Pancreas (tissue), 10 donors: ENCODE data around the gene LTBP2. TPM values are rescaled to one million over a fixed set of nuclear protein-coding genes. Genes with fewer than 3 reads are reported as not detected.

Experiments used
- ATAC-seq, 4 donors: fragments of 200-7000 bp; cut with Tn5 transposase; one replicate each; pipeline versions ENCODE4 v1.8.0 to v1.9.1; 2020; ENCODE audit warnings: mild to moderate bottlenecking in 4 of 4, moderate library complexity in 4 of 4
- DNase-seq, 6 donors: peaks; one replicate each; pipeline ENCODE4 v3.0.0-alpha.2; 2020
- FAIRE-seq: peaks from 2 replicates; lab custom pipeline; 2012; peaks lifted over from hg19 to GRCh38; lab: Jason Lieb, UNC
- H3K27ac ChIP-seq, 4 donors: fragments of 200-600 bp; sonication (generic); 1 replicate in 3 of 4; 2 replicates in 1 of 4; pipeline versions ENCODE4 v1.5.0 to v1.8.0; 2020
- H3K27me3 ChIP-seq, 4 donors: fragments of 200-600 bp; one replicate each; pipeline ENCODE4 v1.8.0; 2021
- H3K36me3 ChIP-seq, 3 donors: fragments of 200-600 bp; sonication (generic) in 1 of 3; one replicate each; pipeline versions ENCODE4 v1.5.0 to v1.8.0; 2020 to 2021
- H3K4me1 ChIP-seq, 3 donors: fragments of 200-600 bp; one replicate each; pipeline ENCODE4 v1.8.0; 2021
- H3K4me3 ChIP-seq, 4 donors: fragments of 200-600 bp; sonication (generic) in 2 of 4; one replicate each; pipeline versions ENCODE4 v1.5.0 to v1.8.0; 2020 to 2021
- H3K9me3 ChIP-seq, 4 donors: fragments of 200-600 bp; one replicate each; pipeline ENCODE4 v1.8.0; 2021
- WGBS, 2 donors: extraction: QIAGEN DNeasy Blood & Tissue Kit; methylation state at CpG; one replicate each; pipeline ENCODE4 v1.1.7; 2013; 5-methylcytosine and 5-hydroxymethylcytosine counted together
- intact Hi-C, 3 donors: fragments of 100-400 bp; cut with DNase I; formaldehyde crosslinking; loops; one replicate each; pipeline versions ENCODE4 v1.11.1 to v1.14.2; 2022
- polyA plus RNA-seq, 2 donors: library from polyadenylated mRNA; stranded (reverse); fragments of 200-250 nt; gene quantifications; one replicate each; pipeline ENCODE4 v1.2.3, GENCODE V29; 2013
- total RNA-seq, 6 donors: library from RNA; stranded (reverse); fragmentation: NEBNext Ultra II Directional in 4 of 6; extraction: Animal tissue kit (Norgen Biotek cat#: 25700) in 4 of 6; gene quantifications; one replicate each; pipeline versions ENCODE4 v1.2.1 to v1.2.4, GENCODE V29; 2021 to 2023
- TF ChIP-seq, protein P1 (sequence below), 4 donors: fragments of 200-600 bp; sonication (generic) in 3 of 4; IDR thresholded peaks; one replicate each; pipeline versions ENCODE4 v1.5.0 to v1.8.0; 2021; ENCODE audit warnings: antibody characterized with exemption in 4 of 4
- donor health status: healthy with polysubstance abuse.
- donor health status: DM: no; HTN: no; CAD: no; lungs with moderate emphysema.
- donor health status: DM: no; HTN: no; CAD: no.
- donor health status: control.
- donor health status: control.
- donor health status: Bipolar disorder and iron deficiency.
- donor health status: DM: yes; HTN: yes; CAD: no.
- donor health status: DM: no; HTN: no; CAD: no.
- donor health status: DM: no; HTN: no; CAD: no.
- donor health status: DM: yes; HTN: yes; CAD: no.

LTBP2 gene
- total and polyA plus RNA-seq, 8 donors = 1.8 to 18.1 (median 4.7) TPM

DNA sequence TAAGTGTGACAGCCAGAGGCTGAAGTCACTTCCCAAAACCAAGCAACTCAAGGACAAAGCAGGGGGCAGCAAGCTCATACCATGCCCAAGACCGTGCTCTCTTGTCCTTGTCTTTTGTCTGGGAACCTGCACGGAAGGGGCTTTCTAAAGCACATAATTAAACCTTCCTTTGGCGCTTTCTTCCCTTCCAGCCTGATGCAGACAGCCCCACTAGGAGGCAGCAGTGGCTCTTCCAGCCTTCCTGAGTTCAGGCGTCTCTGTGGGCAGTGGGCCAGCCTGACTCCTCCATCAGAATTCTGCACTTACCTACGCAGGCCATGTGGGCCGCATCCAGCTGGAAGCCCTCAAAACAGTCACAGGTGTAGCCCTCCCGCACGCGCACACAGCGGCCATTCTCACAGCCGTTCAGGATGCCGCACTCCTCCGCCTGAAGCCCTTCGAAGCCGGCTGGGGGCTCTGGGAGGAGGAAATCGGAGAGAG is 110.9 kb downstream of the LTBP2 start:
- ATAC-seq = peak; percentile 64 to 84 (median 80)
- Histone ChIP-seq H3K36me3 (no peaks in the 10 kb centered on the region), H3K4me3 (no peak overlapping the region), H3K4me1 (no peaks in the 10 kb centered on the region), H3K27me3 (no peaks in the 10 kb centered on the region), H3K9me3 (no peaks in the 10 kb centered on the region), H3K27ac (no peak overlapping the region)
- no peak for FAIRE-seq
- peak in 5 of 6 donors; percentile 39 to 79 (median 64) for DNase-seq
- intact Hi-C loops = no loop called here
- WGBS, 2 donors = 46 to 60% methylated on average over 16 of the region's 16 CpGs
- TF ChIP-seq, protein P1, sequence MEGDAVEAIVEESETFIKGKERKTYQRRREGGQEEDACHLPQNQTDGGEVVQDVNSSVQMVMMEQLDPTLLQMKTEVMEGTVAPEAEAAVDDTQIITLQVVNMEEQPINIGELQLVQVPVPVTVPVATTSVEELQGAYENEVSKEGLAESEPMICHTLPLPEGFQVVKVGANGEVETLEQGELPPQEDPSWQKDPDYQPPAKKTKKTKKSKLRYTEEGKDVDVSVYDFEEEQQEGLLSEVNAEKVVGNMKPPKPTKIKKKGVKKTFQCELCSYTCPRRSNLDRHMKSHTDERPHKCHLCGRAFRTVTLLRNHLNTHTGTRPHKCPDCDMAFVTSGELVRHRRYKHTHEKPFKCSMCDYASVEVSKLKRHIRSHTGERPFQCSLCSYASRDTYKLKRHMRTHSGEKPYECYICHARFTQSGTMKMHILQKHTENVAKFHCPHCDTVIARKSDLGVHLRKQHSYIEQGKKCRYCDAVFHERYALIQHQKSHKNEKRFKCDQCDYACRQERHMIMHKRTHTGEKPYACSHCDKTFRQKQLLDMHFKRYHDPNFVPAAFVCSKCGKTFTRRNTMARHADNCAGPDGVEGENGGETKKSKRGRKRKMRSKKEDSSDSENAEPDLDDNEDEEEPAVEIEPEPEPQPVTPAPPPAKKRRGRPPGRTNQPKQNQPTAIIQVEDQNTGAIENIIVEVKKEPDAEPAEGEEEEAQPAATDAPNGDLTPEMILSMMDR (IDR thresholded peaks at IDR 0.05) = peak in 2 of 4 donors; percentile 20 to 30

DNA sequence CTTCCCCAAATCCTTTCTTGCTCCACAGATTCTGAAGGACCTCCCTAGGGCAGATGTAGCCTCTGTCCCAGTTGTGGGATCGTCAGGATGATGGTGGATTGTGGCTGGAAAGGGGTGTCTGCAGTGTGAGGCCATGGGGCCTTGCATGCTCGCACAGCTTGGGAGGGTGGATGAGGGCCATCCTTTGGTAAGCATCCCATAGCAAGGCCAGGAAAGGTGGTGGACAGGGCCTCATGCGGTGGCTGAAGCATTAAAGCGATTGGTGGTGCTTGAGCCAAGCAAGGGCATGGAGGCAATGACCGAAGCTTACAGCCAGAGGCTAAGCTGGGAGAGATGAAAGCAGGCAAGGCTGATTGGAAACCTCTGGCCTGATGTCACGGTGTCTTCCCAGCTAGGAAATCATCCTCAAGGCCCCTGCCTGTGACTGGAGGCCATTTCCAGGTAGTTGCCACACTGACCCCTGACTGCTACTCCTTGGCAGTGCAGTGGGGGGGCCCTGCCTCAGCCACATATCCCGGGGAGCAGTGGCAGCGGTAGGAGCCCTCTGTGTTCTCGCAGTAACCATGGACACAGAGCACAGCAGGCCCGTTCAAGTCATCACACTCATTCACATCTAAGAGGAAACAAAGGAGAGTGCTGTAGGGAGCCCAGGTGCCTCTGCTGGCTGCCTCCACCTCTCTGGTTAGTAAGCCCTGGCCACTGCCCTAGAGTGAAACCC is 111.5 kb downstream of the LTBP2 start:
- Histone ChIP-seq H3K27ac (no peak overlapping the region), H3K4me1 (peaks cover 0 to 1% (median 0%) of the 10 kb centered on the region in 3 donors), H3K36me3 (no peaks in the 10 kb centered on the region), H3K27me3 (no peaks in the 10 kb centered on the region), H3K4me3 (no peak overlapping the region), H3K9me3 (no peaks in the 10 kb centered on the region)
- intact Hi-C loops = no loop called here
- no peak for FAIRE-seq
- TF ChIP-seq, protein P1 (IDR thresholded peaks at IDR 0.05) = no peak
- peak in 3 of 4 donors; percentile 5 to 7 (median 7) for ATAC-seq
- WGBS, 2 donors = 82 to 85% methylated on average over 10 of the region's 10 CpGs
- DNase-seq = no peak

DNA sequence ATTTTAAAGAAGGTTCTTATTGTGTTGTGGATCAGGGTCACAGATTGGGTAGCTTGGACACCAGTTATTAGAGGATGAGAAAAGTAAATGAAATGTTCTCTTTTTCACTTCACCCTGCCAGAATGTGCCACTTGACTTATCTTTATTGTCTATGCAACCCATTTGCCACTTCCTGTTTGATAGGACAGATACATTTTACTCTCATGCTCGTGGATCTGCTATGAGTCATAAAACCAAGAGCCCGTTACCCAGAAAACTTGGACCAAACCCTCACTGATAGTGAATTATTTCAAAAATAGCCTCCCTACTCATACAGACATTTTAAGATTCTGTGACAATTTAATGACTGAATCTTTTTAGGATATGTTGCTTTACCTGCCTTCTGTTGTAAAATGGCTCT is 116.7 kb downstream of the LTBP2 start:
- 79 to 91% methylated on average over 2 of the region's 2 CpGs for WGBS, 2 donors
- intact Hi-C loops = no loop called here
- DNase-seq (no peak), FAIRE-seq (no peak), ATAC-seq (no peak)
- Histone ChIP-seq H3K4me1 (peaks cover 0 to 12% (median 0%) of the 10 kb centered on the region in 3 donors), H3K27me3 (no peaks in the 10 kb centered on the region), H3K27ac (no peak overlapping the region), H3K4me3 (no peak overlapping the region), H3K9me3 (no peaks in the 10 kb centered on the region), H3K36me3 (no peaks in the 10 kb centered on the region)
- TF ChIP-seq, protein P1 (IDR thresholded peaks at IDR 0.05) = no peak

DNA sequence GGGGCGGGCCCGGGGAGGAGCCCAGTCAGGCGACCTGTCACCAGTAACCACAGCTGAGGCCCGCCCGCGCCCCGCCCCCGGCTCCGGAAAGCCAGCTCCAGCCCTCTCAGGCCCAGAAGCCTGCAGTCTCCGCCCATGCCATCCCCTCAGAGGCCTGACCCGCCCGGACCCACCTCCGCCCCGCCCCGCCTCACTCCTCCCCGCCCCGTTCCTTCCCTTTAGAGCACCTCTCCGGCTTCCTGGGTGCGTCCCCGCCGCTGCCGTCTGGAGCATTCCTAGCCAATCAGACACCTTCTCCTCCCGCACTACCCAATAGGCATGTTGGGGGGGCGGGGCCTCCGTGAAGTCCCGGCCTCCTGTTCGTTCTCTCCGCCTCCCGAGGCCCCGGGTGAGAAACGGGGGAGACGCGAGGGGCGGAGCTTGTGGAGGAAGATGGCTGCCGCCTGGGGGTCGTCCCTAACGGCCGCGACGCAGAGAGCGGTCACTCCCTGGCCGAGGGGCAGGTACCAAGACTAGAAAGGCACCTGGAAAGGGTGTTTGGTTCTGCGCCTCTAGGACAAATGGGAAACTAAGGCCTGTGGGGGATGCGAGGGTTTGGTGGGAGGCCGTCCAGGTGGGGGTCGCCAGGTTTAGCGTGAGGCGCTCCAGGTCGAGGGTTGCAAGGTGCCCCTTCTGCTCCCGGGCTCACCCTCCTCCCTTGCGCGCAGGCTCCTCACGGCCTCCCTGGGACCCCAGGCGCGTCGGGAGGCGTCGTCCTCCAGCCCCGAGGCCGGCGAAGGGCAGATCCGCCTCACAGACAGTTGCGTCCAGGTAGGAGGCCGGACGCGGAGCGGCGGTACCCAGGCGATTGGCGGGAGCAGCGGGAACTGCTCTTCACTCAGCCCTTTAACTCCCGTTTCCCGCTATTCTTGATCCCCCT is 118.4 kb downstream of the LTBP2 start, which contains the start of gene ISCA2:
Gene ISCA2, plus strand, starts transcription at position 423 of the 919 bp plus-strand sequence. Its CDS starts 10 bp downstream, at position 433.
- ATAC-seq = peak; percentile 91 to 95 (median 93)
- peak within 1 kb of the TSS; percentile 61 to 90 (median 80) for H3K27ac ChIP-seq
- no peaks in the 10 kb centered on the region for H3K27me3 ChIP-seq
- peak; percentile 99 to 100 (median 100) for DNase-seq
- TF ChIP-seq, protein P1 (IDR thresholded peaks at IDR 0.05) = no peak
- H3K36me3 ChIP-seq = no peaks in the 10 kb centered on the region
- peak within 1 kb of the TSS; percentile 86 to 97 (median 87) for H3K4me3 ChIP-seq
- H3K9me3 ChIP-seq = no peaks in the 10 kb centered on the region
- peaks cover 0 to 26% (median 8%) of the 10 kb centered on the region in 3 donors for H3K4me1 ChIP-seq
- 1% methylated on average over 65 to 73 of the region's 73 CpGs for WGBS, 2 donors
- peak; percentile 26 for FAIRE-seq
- intact Hi-C loops = no loop called here
